HG03045 (cell line): ENCODE measurements around the gene SH3D19.
"Not testable (repeated sequence)": the region's sequence is repeated elsewhere in the genome, so short reads cannot be mapped to it uniquely, and the experiment has no call there.

Experiments used
- ATAC-seq: cut with Tn5 transposase; IDR thresholded peaks from one replicate; pipeline ENCODE4 v1.9.1; 2021; ENCODE audit warnings: mild to moderate bottlenecking, moderate library complexity; ENCODE audit not compliant: unreplicated experiment

SH3D19 gene

DNA sequence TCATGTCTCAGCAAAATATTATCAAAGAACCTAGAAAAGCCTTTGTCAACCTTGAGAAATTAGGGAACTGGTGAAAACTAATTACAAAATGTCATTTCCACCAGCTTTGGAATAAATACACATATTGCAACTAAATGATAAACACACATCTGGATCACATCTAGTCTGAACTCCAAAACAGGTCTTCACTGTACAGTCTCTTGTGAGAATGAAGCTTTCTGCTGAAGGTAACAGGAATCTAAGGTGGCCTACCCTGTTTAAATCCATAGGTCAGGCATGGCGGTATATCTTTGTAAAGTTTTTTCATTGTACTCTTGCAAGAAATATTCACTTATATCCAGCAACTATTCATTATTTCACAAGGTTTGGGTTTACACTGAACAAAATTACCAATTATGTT is 1.7 kb downstream of the SH3D19 start:
- no peak for ATAC-seq

GRCh38 chr4:151322570-151322969 is 2.8 kb downstream of the SH3D19 start:
- ATAC-seq: no peak

DNA sequence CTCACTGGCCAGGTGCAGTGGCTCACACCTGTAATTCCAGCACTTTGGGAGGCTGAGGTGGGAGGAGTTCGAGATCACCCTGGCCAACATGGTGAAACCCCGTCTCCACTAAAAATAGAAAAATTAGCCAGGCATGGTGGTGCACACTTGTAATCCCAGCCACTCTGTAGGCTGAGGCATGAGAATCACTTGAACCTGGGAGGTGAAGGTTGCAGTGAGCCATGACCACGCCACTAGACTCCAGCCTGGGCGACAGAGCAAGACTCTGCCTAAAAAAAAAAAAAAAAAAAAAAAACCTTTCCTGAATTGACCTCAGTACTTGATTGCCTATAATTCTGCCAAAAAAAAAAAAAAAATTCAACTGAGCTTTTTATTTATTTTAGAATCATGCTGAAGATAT is 3.2 kb downstream of the SH3D19 start:
- not testable (repeated sequence) for ATAC-seq

DNA sequence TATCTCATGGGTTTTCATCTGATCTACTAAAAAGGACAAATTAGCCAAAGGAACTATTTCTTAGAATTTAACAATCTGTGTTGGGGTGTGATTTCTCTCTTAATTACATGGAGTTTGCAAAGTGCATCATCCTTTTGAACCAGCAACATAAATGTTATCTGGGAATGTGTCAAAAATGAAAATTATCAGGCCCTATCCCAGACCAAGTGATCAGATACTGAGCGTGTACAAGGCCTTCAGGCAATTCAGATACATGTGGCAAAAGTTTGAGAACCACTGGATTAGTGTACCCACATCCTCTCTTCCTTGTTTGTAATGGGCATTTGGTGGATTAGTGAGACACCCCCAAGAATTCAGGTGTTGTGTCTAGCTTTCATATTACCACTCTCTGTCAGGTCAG is 3.8 kb downstream of the SH3D19 start:
- no peak for ATAC-seq

DNA sequence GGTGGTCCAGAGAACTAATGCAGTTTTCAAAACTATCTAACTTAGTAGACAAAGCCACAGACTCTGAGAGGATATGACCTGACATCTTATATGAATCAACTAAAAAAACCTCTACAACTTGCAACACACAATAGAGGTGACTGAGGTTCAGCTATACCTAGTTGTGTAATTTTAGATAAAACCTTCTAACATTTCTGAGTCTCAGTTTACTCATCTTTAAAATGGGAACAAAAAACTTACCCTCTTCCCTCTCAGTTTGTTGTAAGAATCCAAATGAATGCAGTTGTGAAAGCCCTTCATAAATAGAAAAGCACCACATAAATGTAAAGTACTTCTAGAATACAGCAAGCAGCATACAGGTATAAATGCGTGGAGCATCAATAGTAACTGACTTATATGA is 5.9 kb downstream of the SH3D19 start:
- no peak for ATAC-seq

GRCh38 chr4:151318307-151319006 is 6.9 kb downstream of the SH3D19 start:
- ATAC-seq: no peak

DNA sequence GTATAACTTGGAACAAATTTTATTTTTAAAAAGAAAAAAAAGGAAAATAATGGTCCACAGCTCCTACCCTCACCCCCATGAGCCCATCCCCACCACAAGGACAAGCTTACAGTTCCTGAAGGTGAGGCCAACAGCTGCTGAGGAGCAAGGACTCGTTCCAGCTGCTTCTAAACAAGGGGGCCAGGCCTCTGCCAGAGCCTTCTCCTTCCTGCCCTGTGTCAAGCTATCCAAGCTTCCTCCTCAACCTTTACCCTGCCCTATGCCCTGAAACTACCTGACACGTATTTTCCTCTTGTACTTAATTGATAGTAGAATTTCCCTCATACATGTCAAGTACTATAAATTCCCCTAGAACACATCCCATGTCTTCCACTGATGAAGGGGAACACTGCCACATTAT is 8.8 kb downstream of the SH3D19 start:
- ATAC-seq: no peak

DNA sequence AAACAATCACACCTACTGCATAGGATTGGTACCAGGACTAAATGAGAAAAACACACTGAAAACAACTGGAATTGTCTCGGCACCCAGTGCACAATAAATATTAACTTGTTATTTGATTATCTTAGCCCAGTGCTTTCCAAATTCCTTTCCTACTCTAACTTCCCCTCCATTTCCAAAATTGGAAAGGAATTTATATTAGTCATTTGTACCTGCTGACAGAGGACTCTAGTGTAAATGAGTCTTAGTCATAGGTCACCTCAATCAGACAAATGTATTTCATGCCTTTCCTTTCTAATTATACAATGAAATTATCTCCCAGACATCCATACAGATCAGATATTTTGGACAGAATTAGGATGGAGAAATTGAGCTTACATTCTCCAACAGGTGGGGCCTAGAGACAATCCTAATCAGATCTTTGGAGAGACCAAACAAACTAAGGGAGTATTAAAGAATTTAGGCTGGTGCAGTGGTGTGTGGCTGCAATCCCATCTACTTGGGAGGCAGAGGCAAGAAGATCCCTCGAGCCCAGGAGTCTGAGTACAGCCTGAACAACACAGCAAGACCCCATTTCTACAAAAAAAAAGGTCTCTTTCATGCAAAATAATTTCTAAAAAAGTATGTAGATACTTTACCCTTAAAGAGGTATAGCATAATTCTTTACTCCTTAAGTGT is 10.1 kb downstream of the SH3D19 start:
- ATAC-seq: no peak

DNA sequence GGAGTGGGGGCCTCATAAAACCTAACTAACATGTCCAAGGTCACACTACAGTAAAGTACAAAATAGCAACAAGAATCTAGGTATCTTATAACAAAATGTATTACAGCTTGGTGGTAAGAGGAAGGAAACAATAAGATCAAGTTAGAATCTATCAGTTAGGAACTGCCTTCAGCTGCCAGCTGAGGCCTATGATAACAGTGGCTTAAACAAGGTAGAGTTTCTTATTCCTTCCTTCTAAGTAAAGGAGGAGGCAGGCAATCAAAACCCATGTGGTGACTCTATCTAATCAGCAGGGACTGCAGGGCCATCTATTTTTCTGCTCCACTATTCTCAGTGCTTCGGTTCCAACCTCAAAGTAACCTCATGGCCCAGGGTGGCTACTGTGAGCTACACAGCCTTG is 10.9 kb downstream of the SH3D19 start:
- ATAC-seq: no peak

GRCh38 chr4:151314010-151314355 is 11.4 kb downstream of the SH3D19 start:
- no peak for ATAC-seq

DNA sequence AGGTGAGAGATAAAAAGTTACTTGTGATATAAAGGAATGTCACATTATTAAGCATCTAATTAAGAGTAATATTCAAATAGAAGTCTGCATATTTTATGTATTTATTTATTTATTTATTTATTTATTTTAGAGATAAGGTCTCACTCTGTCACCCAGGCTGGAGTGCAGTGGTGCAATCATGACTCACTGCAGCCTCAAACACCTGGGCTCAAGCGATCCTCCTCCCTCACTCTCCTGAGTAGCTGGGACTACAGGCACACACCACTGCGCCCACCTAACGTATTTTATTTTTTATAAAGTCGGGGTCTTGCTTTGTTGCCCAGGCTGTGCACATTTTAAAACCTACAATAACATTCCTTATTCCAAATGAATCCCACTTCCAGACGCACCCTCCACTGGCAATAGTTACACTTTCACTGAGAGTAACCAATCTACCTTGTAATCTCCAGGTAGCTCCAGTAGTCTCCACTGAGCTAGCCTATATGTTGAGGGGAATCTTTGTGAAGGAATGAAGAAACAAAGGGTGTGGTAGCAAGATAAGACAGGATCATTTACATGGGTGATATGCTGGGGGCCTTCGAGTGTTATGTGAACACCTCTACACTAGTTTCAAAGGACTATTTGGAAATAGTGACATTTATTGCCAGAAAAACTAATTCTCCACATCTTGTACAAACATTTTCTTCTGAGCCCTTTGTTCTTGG is 11.9 kb downstream of the SH3D19 start:
- ATAC-seq: no peak

- no peak for ATAC-seq
These were observed 15.2 kb downstream of the SH3D19 start for GRCh38 chr4:151310124-151310728.

DNA sequence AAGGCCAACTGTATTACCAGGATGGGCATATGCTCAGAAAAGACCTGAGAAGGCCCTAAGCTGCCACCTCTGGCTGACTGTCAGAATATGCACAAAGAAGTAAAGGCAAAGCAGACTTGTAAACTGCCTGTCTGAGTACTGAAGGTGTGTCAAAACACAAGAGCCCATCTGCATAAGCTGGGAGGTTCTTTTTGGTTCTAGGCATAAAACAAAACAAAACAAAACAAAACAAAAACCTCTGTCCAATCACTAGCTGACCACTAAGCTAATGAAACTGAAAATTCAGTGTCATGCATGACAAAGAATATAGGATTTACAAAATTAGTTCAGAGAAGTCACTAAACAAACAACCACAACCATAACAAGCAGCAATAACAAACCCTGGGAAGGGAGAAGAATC is 20.6 kb downstream of the SH3D19 start:
- peak; percentile 95 for ATAC-seq

- ATAC-seq: no peak
These were observed 21.2 kb downstream of the SH3D19 start for GRCh38 chr4:151304226-151304625.

GRCh38 chr4:151302432-151302831 is 23.0 kb downstream of the SH3D19 start:
- no peak for ATAC-seq

DNA sequence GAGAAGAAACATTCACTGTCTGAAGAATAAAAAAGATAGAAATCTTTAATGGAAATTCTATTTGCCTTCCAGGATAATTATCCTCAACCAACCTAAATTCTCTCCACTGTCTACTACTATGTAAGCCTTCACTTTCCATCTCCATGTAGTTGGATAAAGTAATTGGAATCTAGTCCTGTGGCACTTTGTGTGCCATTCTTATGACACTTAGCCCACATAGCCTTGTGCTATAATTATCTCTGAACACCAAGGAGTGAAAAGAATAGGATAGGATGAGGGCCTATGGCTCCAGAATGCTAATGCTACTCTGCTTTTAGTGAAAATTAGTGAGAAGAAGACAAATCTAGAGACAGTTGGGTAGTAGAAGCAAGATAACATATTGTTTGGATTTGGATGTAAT is 28.2 kb downstream of the SH3D19 start:
- ATAC-seq: no peak

GRCh38 chr4:151296227-151296626 is 29.2 kb downstream of the SH3D19 start:
- ATAC-seq: no peak

DNA sequence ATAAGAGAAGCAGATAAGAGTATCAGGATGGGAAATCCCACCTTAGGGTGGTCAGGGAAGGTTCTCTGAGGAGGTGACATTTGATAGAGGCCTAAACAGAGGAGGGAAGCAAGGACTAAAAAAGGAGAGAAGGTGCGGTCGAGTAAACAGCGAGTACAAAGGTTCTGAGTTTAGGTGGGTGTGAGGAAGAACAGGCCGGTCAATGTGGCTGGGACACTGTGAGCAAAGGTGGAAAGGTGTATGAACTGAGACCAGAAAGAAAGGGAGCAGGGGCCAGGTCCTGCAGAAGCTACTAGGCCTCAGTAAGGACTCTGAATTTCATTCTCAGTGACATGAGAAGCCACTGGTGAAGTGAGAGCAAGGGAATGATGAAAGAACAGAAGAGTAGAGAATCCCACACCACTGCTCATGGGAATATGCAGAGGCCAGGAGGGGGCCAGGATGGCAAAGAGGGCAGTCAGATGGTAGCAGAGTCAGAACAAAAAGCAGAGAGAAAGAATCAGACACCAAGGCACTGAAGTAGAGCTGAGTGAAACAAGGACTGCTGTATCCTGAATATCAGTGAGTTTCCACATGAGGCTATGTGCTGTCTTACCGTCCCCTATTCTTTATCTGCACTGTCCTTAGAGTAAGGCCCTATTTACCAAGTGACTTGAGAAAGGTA is 30.4 kb downstream of the SH3D19 start:
- ATAC-seq: no peak

DNA sequence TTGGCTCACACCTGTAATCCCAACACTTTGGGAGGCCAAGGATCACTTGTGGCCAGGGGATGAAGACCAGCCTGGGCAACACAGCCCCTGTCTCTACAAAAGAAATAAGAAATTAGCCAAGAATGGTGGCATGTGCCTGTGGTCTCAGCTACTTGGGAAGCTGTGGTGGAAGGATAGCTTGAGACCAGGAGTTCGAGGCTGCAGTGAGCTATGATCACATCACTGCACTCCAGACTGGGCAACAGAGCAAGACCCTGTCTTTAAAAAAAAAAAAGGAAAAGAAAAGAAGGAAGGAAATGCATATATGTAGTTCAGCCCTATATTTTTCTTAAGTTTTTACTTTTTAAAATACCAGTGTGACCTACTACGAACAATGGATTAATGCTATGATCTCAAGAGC is 33.4 kb downstream of the SH3D19 start:
- no peak for ATAC-seq

GRCh38 chr4:151291485-151291884 is 33.9 kb downstream of the SH3D19 start:
- ATAC-seq: no peak

GRCh38 chr4:151287409-151287808 is 38.0 kb downstream of the SH3D19 start:
- ATAC-seq: no peak
